Fibroblast of lung (primary cell): ENCODE measurements around the gene RSPO1.

ENCODE experiments used
- EZH2 ChIP-seq: IDR thresholded peaks from 2 replicates; pipeline ENCODE4 v1.5.1; 2012; ENCODE audit warnings: low read length, control low read depth, mild to moderate bottlenecking; ENCODE audit errors: missing control alignments
- TF ChIP-seq, protein P1 (sequence below), 2 donors: IDR thresholded peaks in 1 of 2; conservative IDR thresholded peaks in 1 of 2; 1 replicate in 1 of 2; 2 replicates in 1 of 2; pipeline ENCODE4 v1.5.1; 2011 to 2012; ENCODE audit warnings: low read length in 2 of 2, control low read depth in 1 of 2, inconsistent platforms in 1 of 2, low read depth in 1 of 2, mild to moderate bottlenecking in 1 of 2

DNA sequence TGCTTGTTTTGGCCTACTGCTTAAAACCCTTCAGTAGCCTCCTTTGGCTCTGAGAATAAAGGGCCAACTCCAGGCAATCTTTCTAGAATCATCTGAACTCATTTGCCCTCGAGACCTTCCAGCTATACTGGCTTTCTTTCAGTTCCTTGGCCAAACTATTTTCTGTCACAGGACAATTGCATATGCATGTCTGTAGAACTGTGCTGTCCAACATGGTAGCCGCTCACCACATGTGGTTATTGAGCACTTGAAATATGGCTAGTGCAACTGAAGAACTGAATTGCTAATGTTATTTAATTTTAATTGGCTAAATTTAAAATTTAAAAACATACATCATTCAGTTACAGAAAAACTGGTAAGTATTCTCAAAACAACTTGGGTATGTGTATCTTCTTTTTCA is 24.7 kb downstream of the RSPO1 start:
- TF ChIP-seq, protein P1, sequence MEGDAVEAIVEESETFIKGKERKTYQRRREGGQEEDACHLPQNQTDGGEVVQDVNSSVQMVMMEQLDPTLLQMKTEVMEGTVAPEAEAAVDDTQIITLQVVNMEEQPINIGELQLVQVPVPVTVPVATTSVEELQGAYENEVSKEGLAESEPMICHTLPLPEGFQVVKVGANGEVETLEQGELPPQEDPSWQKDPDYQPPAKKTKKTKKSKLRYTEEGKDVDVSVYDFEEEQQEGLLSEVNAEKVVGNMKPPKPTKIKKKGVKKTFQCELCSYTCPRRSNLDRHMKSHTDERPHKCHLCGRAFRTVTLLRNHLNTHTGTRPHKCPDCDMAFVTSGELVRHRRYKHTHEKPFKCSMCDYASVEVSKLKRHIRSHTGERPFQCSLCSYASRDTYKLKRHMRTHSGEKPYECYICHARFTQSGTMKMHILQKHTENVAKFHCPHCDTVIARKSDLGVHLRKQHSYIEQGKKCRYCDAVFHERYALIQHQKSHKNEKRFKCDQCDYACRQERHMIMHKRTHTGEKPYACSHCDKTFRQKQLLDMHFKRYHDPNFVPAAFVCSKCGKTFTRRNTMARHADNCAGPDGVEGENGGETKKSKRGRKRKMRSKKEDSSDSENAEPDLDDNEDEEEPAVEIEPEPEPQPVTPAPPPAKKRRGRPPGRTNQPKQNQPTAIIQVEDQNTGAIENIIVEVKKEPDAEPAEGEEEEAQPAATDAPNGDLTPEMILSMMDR (conservative IDR thresholded peaks at IDR 0.05 in 1 of 2, IDR thresholded peaks at IDR 0.05 in 1 of 2; ENCODE audit: low read depth in 1 of 2, low read length in 2 of 2), result no peak
- TF ChIP-seq EZH2, result no peak
